GM12801 (cell line): ENCODE data around the gene PAF1.

Source experiments
- CTCF ChIP-seq: IDR thresholded peaks from one replicate; pipeline ENCODE4 v1.5.1; 2011; ENCODE audit warnings: control low read depth; ENCODE audit not compliant: insufficient read length; ENCODE audit errors: extremely low read depth

The PAF1 gene

GRCh38 chr19:39349326-39349725, 41.6 kb downstream of the PAF1 start:
- no peak for TF ChIP-seq CTCF

- no peak for TF ChIP-seq CTCF
These were observed 43.4 kb downstream of the PAF1 start for GRCh38 chr19:39347332-39348164.

GRCh38 chr19:39345956-39346355, 45.0 kb downstream of the PAF1 start:
- TF ChIP-seq CTCF = no peak

GRCh38 chr19:39342647-39343305, 48.1 kb downstream of the PAF1 start:
- TF ChIP-seq CTCF = no peak

- no peak for TF ChIP-seq CTCF
These were observed 48.9 kb downstream of the PAF1 start, which contains the start of gene SAMD4B for GRCh38 chr19:39341719-39342604. SAMD4B (plus strand) TSS chr19:39342421; CDS start chr19:39356894, 14,473 bp downstream.

GRCh38 chr19:39341129-39341718, 49.7 kb downstream of the PAF1 start:
- no peak for TF ChIP-seq CTCF

- TF ChIP-seq CTCF = no peak
These were observed 51.2 kb downstream of the PAF1 start for GRCh38 chr19:39339674-39340073.
